A673 (cell line): ENCODE data around the gene C9orf78. TPM values are rescaled to one million over a fixed set of nuclear protein-coding genes. Genes with fewer than 3 reads are reported as not detected.

Experiments
- BruUV-seq: library from RNA; stranded (reverse); fragments of 400-500 nt; replicated peaks from 2 replicates; lab custom pipeline; 2021; lab: Mats Ljungman, UMichigan
- CTCF ChIA-PET: fragments of 300-600 bp; sonication (Branson Sonifier 250); formaldehyde crosslinking; loops from one replicate; lab custom pipeline; 2022; ENCODE audit warnings: antibody characterized with exemption; lab: Charles Lee
- POLR2A ChIA-PET: fragments of 300-600 bp; sonication (Branson Sonifier 250); formaldehyde crosslinking; loops from one replicate; lab custom pipeline; 2022; ENCODE audit warnings: antibody characterized with exemption; ENCODE audit not compliant: low non-redundant PET; lab: Charles Lee
- DNase-seq: peaks from one replicate; pipeline ENCODE4 v3.0.0-alpha.2; 2015; ENCODE audit warnings: low spot score
- H3K27ac ChIP-seq: fragments of 200-600 bp; sonication (generic); 2 replicates; pipeline ENCODE4 v1.5.1; 2016; ENCODE audit warnings: mixed run types, low read depth, mild to moderate bottlenecking, mixed read lengths, antibody characterized with exemption, low read length; ENCODE audit not compliant: poor library complexity, severe bottlenecking
- H3K27me3 ChIP-seq: fragments of 200-600 bp; sonication (generic); replicated peaks from 2 replicates; pipeline ENCODE4 v1.6.1; 2017; ENCODE audit warnings: mixed run types, low read depth, mild to moderate bottlenecking, mixed read lengths, antibody characterized with exemption, low read length; ENCODE audit not compliant: insufficient read depth, poor library complexity
- H3K36me3 ChIP-seq: fragments of 200-600 bp; sonication (generic); 2 replicates; pipeline ENCODE4 v1.6.1; 2016; ENCODE audit warnings: mixed run types, mild to moderate bottlenecking, mixed read lengths, antibody characterized with exemption, low read length; ENCODE audit not compliant: insufficient read depth, poor library complexity, severe bottlenecking
- H3K4me1 ChIP-seq: fragments of 200-600 bp; sonication (generic); 2 replicates; pipeline ENCODE4 v1.6.1; 2017; ENCODE audit warnings: mixed run types, mild to moderate bottlenecking, mixed read lengths, antibody characterized with exemption, low read length; ENCODE audit not compliant: insufficient read depth, poor library complexity, severe bottlenecking
- H3K4me3 ChIP-seq: fragments of 200-600 bp; sonication (generic); 2 replicates; pipeline ENCODE4 v1.5.1; 2016; ENCODE audit warnings: low read depth, mixed run types, mild to moderate bottlenecking, mixed read lengths, low read length; ENCODE audit not compliant: poor library complexity, severe bottlenecking
- H3K9me3 ChIP-seq: fragments of 200-600 bp; sonication (generic); 2 replicates; pipeline ENCODE4 v1.6.1; 2016; ENCODE audit warnings: mixed run types, low read depth, mild to moderate bottlenecking, mixed read lengths, antibody characterized with exemption, low read length; ENCODE audit not compliant: poor library complexity, severe bottlenecking
- CTCF ChIP-seq: fragments of 300-800, 200-600 bp; sonication (generic); conservative IDR thresholded peaks from 2 replicates; pipeline ENCODE4 v1.5.1; 2017; ENCODE audit warnings: low read depth, mild to moderate bottlenecking, antibody characterized with exemption, low read length, moderate library complexity, mixed read lengths
- EZH2 ChIP-seq: fragments of 200-600 bp; sonication (generic); IDR thresholded peaks from 2 replicates; pipeline ENCODE4 v1.6.1; 2017; ENCODE audit warnings: borderline replicate concordance, low read depth, mild to moderate bottlenecking, mixed read lengths, antibody characterized with exemption, low read length; ENCODE audit not compliant: poor library complexity, severe bottlenecking
- intact Hi-C: fragments of 100-400 bp; cut with micrococcal nuclease; formaldehyde crosslinking; loops from one replicate; pipeline ENCODE4 v1.10.0; 2022; ENCODE audit not compliant: unreplicated experiment
- total RNA-seq: library from RNA; stranded (reverse); gene quantifications from 2 replicates; pipeline ENCODE4 v1.2.3, GENCODE V29; 2021

C9orf78 gene
- total RNA-seq, 1 experiment from 2014 or later = 60.4 TPM

GRCh38 chr9:129863059-129863690 lies 28.1 kb upstream of the C9orf78 start:
- DNase-seq = peak; percentile 87

GRCh38 chr9:129861447-129861827 lies 26.4 kb upstream of the C9orf78 start:
- ChIA-PET POLR2A (no interaction called here), CTCF (no interaction called here)
- no peaks in the 10 kb centered on the region for H3K27me3 ChIP-seq
- H3K36me3 ChIP-seq = no peaks in the 10 kb centered on the region
- no peak overlapping the region for H3K27ac ChIP-seq
- TF ChIP-seq EZH2 = no peak
- no peak for TF ChIP-seq CTCF
- H3K4me3 ChIP-seq = no peak overlapping the region
- no TSS peak for BruUV-seq
- DNase-seq = no peak
- H3K4me1 ChIP-seq = peaks cover 13% of the 10 kb centered on the region
- intact Hi-C loops = no loop called here
- H3K9me3 ChIP-seq = no peaks in the 10 kb centered on the region

More at GRCh38 chr9:129863059-129863690, 28.1 kb upstream of the C9orf78 start:
- H3K9me3 ChIP-seq = no peaks in the 10 kb centered on the region
- no TSS peak for BruUV-seq
- H3K27ac ChIP-seq = peak overlapping the region; percentile 18
- no peaks in the 10 kb centered on the region for H3K36me3 ChIP-seq
- peaks cover 13% of the 10 kb centered on the region for H3K4me1 ChIP-seq
- intact Hi-C loops = no loop called here
- TF ChIP-seq EZH2 (no peak), CTCF (no peak)
- CTCF ChIA-PET = no interaction called here
- H3K27me3 ChIP-seq = no peaks in the 10 kb centered on the region
- no peak overlapping the region for H3K4me3 ChIP-seq
- POLR2A ChIA-PET = no interaction called here

GRCh38 chr9:129860653-129861446 lies 25.8 kb upstream of the C9orf78 start:
- POLR2A ChIA-PET = no interaction called here
- peaks cover 13% of the 10 kb centered on the region for H3K4me1 ChIP-seq
- intact Hi-C loops = no loop called here
- no peak overlapping the region for H3K27ac ChIP-seq
- H3K36me3 ChIP-seq = no peaks in the 10 kb centered on the region
- no peak overlapping the region for H3K4me3 ChIP-seq
- DNase-seq = no peak
- no peak for TF ChIP-seq EZH2
- H3K27me3 ChIP-seq = no peaks in the 10 kb centered on the region
- no peaks in the 10 kb centered on the region for H3K9me3 ChIP-seq
- CTCF ChIA-PET = interaction anchor here (0.7 kb wide), 1 partner anchor 247 kb away, joined by 5 read pairs; no protein-coding TSS in a partner anchor
- no TSS peak for BruUV-seq
